GM18951 (cell line): ENCODE data around the gene CDK17.

Experiments
- POLR2A ChIP-seq: IDR thresholded peaks from 4 replicates; pipeline ENCODE4 v1.6.1; 2011; ENCODE audit warnings: mild to moderate bottlenecking; ENCODE audit not compliant: insufficient read length, insufficient read depth; ENCODE audit errors: extremely low read depth
- in situ Hi-C: fragments of 300-500 bp; cut with MboI; formaldehyde crosslinking; loops from one replicate; pipeline ENCODE4 v1.12.0; 2022; ENCODE audit warnings: low sequenced_read_pairs, mixed read lengths, inconsistent platforms; ENCODE audit not compliant: unreplicated experiment

Gene CDK17

GRCh38 chr12:96230646-96231045 lies 169.6 kb downstream of the CDK17 start:
- no peak for TF ChIP-seq POLR2A
- in situ Hi-C loops, result no loop called here

DNA sequence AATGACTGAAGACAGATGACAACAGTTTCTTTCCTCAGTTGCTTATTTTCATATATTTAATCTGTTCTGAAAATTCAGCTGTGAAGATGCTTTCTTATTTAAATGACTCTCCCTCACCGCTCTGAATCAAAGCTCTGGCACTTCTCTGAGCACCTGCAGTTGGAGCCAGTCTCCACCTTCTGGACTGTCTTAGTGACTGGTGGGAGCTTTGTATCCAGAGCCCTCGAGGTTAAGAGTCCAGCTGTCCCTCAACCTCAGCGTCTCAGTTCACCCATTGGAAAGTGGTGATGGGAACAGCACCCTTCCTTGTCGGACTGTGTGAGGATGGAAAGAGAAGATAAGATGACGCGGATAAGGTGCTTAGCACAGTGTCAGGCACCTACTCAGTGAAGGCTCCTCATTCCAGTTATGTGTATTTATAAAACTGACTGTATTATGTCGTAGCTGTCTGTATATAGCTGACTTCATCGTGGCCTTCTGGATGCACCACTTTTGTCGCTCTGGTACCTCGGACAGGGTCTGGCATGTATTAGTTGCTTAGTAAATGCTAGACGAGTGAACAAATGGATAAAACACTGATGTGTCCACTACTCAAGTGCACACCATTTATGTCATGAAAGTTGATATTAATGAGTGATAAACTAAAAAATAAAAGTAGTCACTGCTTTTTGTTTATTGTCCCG lies 171.5 kb downstream of the CDK17 start:
- in situ Hi-C loops, result no loop called here
- TF ChIP-seq POLR2A, result no peak
